Retinal pigment epithelial cell (primary cell): ENCODE results near the gene WDR37.
A peak's percentile ranks its signal among the peaks of the same experiment; 100 is the strongest.

Source experiments
- DNase-seq: peaks from one replicate; pipeline ENCODE4 v3.0.0-alpha.2; 2010; ENCODE audit warnings: low read depth
- H3K4me3 ChIP-seq: 2 replicates; pipeline ENCODE4 v1.5.1; 2011; ENCODE audit warnings: mild to moderate bottlenecking, low read length, control low read depth, moderate library complexity
- CTCF ChIP-seq: conservative IDR thresholded peaks from 2 replicates; pipeline ENCODE4 v1.5.1; 2011; ENCODE audit warnings: low read depth, low read length, control low read depth, inconsistent platforms

WDR37 gene

GRCh38 chr10:1068380-1069361 is 12.5 kb downstream of the WDR37 start:
- H3K4me3 ChIP-seq, result no peak overlapping the region
- no peak for DNase-seq
- TF ChIP-seq CTCF, result no peak

- TF ChIP-seq CTCF, result no peak
- no peak for DNase-seq
These were observed 14.7 kb downstream of the WDR37 start for GRCh38 chr10:1070919-1071318.

GRCh38 chr10:1074052-1074747 is 18.0 kb downstream of the WDR37 start:
- H3K4me3 ChIP-seq, result no peak overlapping the region
- no peak for DNase-seq
- peak; percentile 27 for TF ChIP-seq CTCF

More at GRCh38 chr10:1070919-1071318, 14.7 kb downstream of the WDR37 start:
- no peak overlapping the region for H3K4me3 ChIP-seq

- DNase-seq, result no peak
- H3K4me3 ChIP-seq, result no peak overlapping the region
These were observed 18.6 kb downstream of the WDR37 start for GRCh38 chr10:1074748-1075308.

GRCh38 chr10:1078668-1079067 is 22.5 kb downstream of the WDR37 start:
- DNase-seq, result no peak
- no peak for TF ChIP-seq CTCF
- H3K4me3 ChIP-seq, result no peak overlapping the region

More at GRCh38 chr10:1074748-1075308, 18.6 kb downstream of the WDR37 start:
- peak; percentile 36 for TF ChIP-seq CTCF

GRCh38 chr10:1083581-1083980 is 27.4 kb downstream of the WDR37 start:
- H3K4me3 ChIP-seq, result no peak overlapping the region
- DNase-seq, result no peak
- no peak for TF ChIP-seq CTCF
